Measurements from ENCODE around the gene SDHAF4. TPM values are rescaled to one million over a fixed set of nuclear protein-coding genes. Genes with fewer than 3 reads are reported as not detected.
"Not testable (repeated sequence)": the region's sequence is repeated elsewhere in the genome, so short reads cannot be mapped to it uniquely, and the experiment has no call there.

SDHAF4 gene
- polyA plus RNA-seq, 4 donors, result 6.2 to 16.4 (median 7.9) TPM

DNA sequence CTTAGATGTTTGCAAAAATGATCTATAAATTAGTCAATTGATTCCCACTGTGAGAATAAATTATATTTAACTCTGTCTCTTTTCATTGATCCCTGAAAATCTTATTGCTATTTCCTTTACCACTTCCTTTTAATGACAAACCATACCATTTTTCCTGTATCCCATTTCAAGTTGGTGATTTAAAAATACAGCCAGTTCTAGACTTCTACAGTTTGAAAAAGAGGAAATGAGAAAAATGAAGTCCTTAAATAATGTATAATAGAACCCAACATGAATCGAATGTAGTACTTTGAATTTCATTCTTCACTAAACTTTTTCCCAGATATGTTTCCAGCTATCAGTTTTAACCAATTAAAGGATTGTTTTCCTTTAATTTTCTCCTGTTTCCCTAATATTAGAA is 29.5 kb upstream of the SDHAF4 start:
- H3K9me3 ChIP-seq (ENCODE audit: control insufficient read depth in 2 of 2, insufficient read depth in 1 of 2, low read depth in 1 of 2, low read length in 1 of 2), result no peaks in the 10 kb centered on the region
- FAIRE-seq, result no peak
- no peak overlapping the region for H3K4me3 ChIP-seq (ENCODE audit: low read depth in 1 of 3, low read length in 3 of 3)
- no peaks in the 10 kb centered on the region for H3K4me1 ChIP-seq (ENCODE audit: control insufficient read depth in 3 of 3, insufficient read depth in 2 of 3, low read depth in 1 of 3, low read length in 2 of 3)
- H3K27ac ChIP-seq (ENCODE audit: low read depth in 1 of 3, low read length in 2 of 3), result no peak overlapping the region
- peaks cover 6 to 21% (median 9%) of the 10 kb centered on the region in 3 donors for H3K36me3 ChIP-seq (ENCODE audit: control insufficient read depth in 3 of 3, insufficient read depth in 2 of 3, low read depth in 1 of 3, low read length in 3 of 3)
- H3K27me3 ChIP-seq (ENCODE audit: control insufficient read depth in 3 of 3, insufficient read depth in 3 of 3, low read length in 3 of 3), result no peaks in the 10 kb centered on the region
- WGBS, 3 donors, result 75 to 97% (median 94%) methylated on average over 1 of the region's 1 CpG
- no peak for DNase-seq

GRCh38 chr6:70538376-70538775 is 28.4 kb upstream of the SDHAF4 start:
- Histone ChIP-seq H3K36me3 (ENCODE audit: control insufficient read depth in 3 of 3, insufficient read depth in 2 of 3, low read depth in 1 of 3, low read length in 3 of 3) (peaks cover 6 to 19% (median 9%) of the 10 kb centered on the region in 3 donors), H3K27me3 (ENCODE audit: control insufficient read depth in 3 of 3, insufficient read depth in 3 of 3, low read length in 3 of 3) (no peaks in the 10 kb centered on the region), H3K27ac (ENCODE audit: low read depth in 1 of 3, low read length in 2 of 3) (no peak overlapping the region), H3K4me3 (ENCODE audit: low read depth in 1 of 3, low read length in 3 of 3) (no peak overlapping the region), H3K4me1 (ENCODE audit: control insufficient read depth in 3 of 3, insufficient read depth in 2 of 3, low read depth in 1 of 3, low read length in 2 of 3) (no peaks in the 10 kb centered on the region), H3K9me3 (ENCODE audit: control insufficient read depth in 2 of 2, insufficient read depth in 1 of 2, low read depth in 1 of 2, low read length in 1 of 2) (no peaks in the 10 kb centered on the region)
- DNase-seq (no peak), FAIRE-seq (no peak)
- WGBS, 3 donors, result 91 to 100% (median 97%) methylated on average over 1 of the region's 1 CpG

DNA sequence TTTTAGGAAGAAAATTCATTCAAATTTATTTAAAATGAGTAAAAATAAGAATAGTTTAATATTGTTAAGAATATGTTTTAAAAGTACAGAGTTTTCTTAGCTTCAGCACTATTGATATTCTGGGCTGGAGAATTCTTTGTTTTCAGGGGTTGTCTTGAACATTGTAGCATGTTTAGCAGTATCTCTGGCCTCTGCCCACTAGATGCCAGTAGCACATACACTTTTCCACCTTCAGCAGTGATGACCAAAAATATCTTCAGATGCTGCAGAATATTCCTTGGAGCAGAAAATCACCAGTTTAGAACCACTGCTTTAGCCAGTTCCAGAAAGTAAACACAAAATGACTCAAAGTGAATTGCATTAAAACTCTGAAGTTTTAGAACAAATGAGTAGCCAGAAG is 19.4 kb upstream of the SDHAF4 start:
- no peak for FAIRE-seq
- Histone ChIP-seq H3K4me3 (ENCODE audit: low read depth in 1 of 3, low read length in 3 of 3) (no peak overlapping the region), H3K4me1 (ENCODE audit: control insufficient read depth in 3 of 3, insufficient read depth in 2 of 3, low read depth in 1 of 3, low read length in 2 of 3) (no peaks in the 10 kb centered on the region), H3K9me3 (ENCODE audit: control insufficient read depth in 2 of 2, insufficient read depth in 1 of 2, low read depth in 1 of 2, low read length in 1 of 2) (no peaks in the 10 kb centered on the region), H3K27ac (ENCODE audit: low read depth in 1 of 3, low read length in 2 of 3) (no peak overlapping the region), H3K27me3 (ENCODE audit: control insufficient read depth in 3 of 3, insufficient read depth in 3 of 3, low read length in 3 of 3) (no peaks in the 10 kb centered on the region), H3K36me3 (ENCODE audit: control insufficient read depth in 3 of 3, insufficient read depth in 2 of 3, low read depth in 1 of 3, low read length in 3 of 3) (peaks cover 0 to 13% (median 0%) of the 10 kb centered on the region in 3 donors)
- DNase-seq, result no peak

DNA sequence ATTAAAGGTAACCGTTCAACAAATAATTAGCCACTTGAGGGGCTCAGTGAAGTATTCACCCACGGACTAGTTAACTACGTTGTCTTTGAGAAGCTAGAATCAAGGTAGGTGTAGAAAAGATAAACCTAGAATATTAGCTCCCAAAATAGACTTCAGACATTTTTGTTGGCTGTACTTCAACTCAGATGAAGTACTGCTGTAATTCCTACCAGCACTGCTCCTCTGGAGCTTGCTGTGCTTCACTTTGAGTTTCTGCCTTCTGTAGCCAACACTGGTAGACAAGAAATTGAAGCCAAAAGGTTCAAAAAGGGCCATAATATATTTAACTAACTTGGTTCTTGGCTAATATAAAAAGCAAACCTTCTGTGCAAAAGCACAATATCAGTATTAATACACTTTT is 18.8 kb upstream of the SDHAF4 start:
- 93 to 99% (median 96%) methylated on average over 3 of the region's 3 CpGs for WGBS, 3 donors

GRCh38 chr6:70549327-70549726 is 17.4 kb upstream of the SDHAF4 start:
- FAIRE-seq (no peak), DNase-seq (no peak)
- Histone ChIP-seq H3K9me3 (ENCODE audit: control insufficient read depth in 2 of 2, insufficient read depth in 1 of 2, low read depth in 1 of 2, low read length in 1 of 2) (no peaks in the 10 kb centered on the region), H3K4me1 (ENCODE audit: control insufficient read depth in 3 of 3, insufficient read depth in 2 of 3, low read depth in 1 of 3, low read length in 2 of 3) (no peaks in the 10 kb centered on the region), H3K27ac (ENCODE audit: low read depth in 1 of 3, low read length in 2 of 3) (no peak overlapping the region), H3K27me3 (ENCODE audit: control insufficient read depth in 3 of 3, insufficient read depth in 3 of 3, low read length in 3 of 3) (no peaks in the 10 kb centered on the region), H3K4me3 (ENCODE audit: low read depth in 1 of 3, low read length in 3 of 3) (no peak overlapping the region), H3K36me3 (ENCODE audit: control insufficient read depth in 3 of 3, insufficient read depth in 2 of 3, low read depth in 1 of 3, low read length in 3 of 3) (peaks cover 0 to 8% (median 0%) of the 10 kb centered on the region in 3 donors)

More for the DNA sequence above, 18.8 kb upstream of the SDHAF4 start:
- no peak overlapping the region for H3K27ac ChIP-seq (ENCODE audit: low read depth in 1 of 3, low read length in 2 of 3)
- FAIRE-seq (no peak), DNase-seq (no peak)
- H3K4me1 ChIP-seq (ENCODE audit: control insufficient read depth in 3 of 3, insufficient read depth in 2 of 3, low read depth in 1 of 3, low read length in 2 of 3), result no peaks in the 10 kb centered on the region
- no peaks in the 10 kb centered on the region for H3K27me3 ChIP-seq (ENCODE audit: control insufficient read depth in 3 of 3, insufficient read depth in 3 of 3, low read length in 3 of 3)
- no peak overlapping the region for H3K4me3 ChIP-seq (ENCODE audit: low read depth in 1 of 3, low read length in 3 of 3)
- no peaks in the 10 kb centered on the region for H3K9me3 ChIP-seq (ENCODE audit: control insufficient read depth in 2 of 2, insufficient read depth in 1 of 2, low read depth in 1 of 2, low read length in 1 of 2)
- peaks cover 0 to 11% (median 0%) of the 10 kb centered on the region in 3 donors for H3K36me3 ChIP-seq (ENCODE audit: control insufficient read depth in 3 of 3, insufficient read depth in 2 of 3, low read depth in 1 of 3, low read length in 3 of 3)

DNA sequence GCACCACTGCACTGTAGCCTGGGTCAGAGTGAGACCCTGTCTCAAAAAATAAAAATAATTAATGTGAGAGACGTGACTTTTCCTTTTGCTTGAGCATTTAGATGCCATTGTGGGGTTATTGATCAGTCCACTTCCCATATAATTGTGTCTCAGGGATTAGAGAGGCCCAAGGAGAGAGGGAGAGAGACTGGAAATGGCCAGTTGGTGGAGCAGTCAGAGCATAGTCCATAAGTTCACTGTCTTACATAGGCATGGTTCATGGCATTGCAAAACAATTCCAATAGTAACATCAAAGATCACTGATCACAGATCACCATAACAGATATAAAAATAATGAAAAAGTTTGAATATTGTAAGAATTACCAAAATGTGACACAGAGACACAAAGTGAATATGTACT is 15.2 kb upstream of the SDHAF4 start:
- no peaks in the 10 kb centered on the region for H3K36me3 ChIP-seq (ENCODE audit: control insufficient read depth in 3 of 3, insufficient read depth in 2 of 3, low read depth in 1 of 3, low read length in 3 of 3)
- no peaks in the 10 kb centered on the region for H3K9me3 ChIP-seq (ENCODE audit: control insufficient read depth in 2 of 2, insufficient read depth in 1 of 2, low read depth in 1 of 2, low read length in 1 of 2)
- no peak overlapping the region for H3K4me3 ChIP-seq (ENCODE audit: low read depth in 1 of 3, low read length in 3 of 3)
- DNase-seq (peak; percentile 24 to 27), FAIRE-seq (no peak)
- WGBS, 3 donors, result 88 to 94% (median 92%) methylated on average over 1 of the region's 1 CpG
- no peaks in the 10 kb centered on the region for H3K27me3 ChIP-seq (ENCODE audit: control insufficient read depth in 3 of 3, insufficient read depth in 3 of 3, low read length in 3 of 3)
- H3K27ac ChIP-seq (ENCODE audit: low read depth in 1 of 3, low read length in 2 of 3), result no peak overlapping the region
- no peaks in the 10 kb centered on the region for H3K4me1 ChIP-seq (ENCODE audit: control insufficient read depth in 3 of 3, insufficient read depth in 2 of 3, low read depth in 1 of 3, low read length in 2 of 3)

DNA sequence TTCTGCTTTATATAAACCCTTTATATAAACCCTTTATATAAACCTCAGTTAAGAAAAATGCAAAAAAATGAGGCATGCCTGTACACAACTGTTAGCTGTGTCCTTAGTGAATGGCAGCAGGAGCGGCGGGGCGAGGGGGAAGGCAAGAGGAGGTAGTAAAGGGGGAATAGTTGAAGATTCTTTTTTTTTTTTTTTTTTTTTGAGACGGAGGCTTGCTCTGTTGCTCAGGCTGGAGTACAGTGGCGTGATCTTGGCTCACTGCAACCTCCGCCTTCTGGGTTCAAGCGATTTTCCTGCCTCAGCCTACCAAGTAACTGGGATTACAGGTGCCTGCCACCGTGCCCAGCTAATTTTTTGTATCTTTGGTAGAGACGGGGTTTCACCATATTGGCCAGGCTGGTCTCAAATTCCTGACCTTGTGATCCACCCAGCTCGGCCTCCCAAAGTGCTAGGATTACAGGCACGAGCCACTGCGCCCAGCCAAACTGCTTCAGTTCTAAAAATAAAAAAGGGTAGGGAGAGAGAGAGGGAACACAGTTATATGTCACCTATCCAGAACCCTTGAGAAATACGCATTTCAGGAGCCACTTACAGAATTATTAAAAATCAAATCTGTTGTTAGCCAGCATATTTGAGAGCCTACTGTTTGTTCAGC is 14.3 kb upstream of the SDHAF4 start:
- not testable (repeated sequence) for H3K27ac ChIP-seq (ENCODE audit: low read depth in 1 of 3, low read length in 2 of 3); FAIRE-seq; H3K27me3 ChIP-seq (ENCODE audit: control insufficient read depth in 3 of 3, insufficient read depth in 3 of 3, low read length in 3 of 3); H3K4me3 ChIP-seq (ENCODE audit: low read depth in 1 of 3, low read length in 3 of 3); H3K36me3 ChIP-seq (ENCODE audit: control insufficient read depth in 3 of 3, insufficient read depth in 2 of 3, low read depth in 1 of 3, low read length in 3 of 3); H3K9me3 ChIP-seq (ENCODE audit: control insufficient read depth in 2 of 2, insufficient read depth in 1 of 2, low read depth in 1 of 2, low read length in 1 of 2); H3K4me1 ChIP-seq (ENCODE audit: control insufficient read depth in 3 of 3, insufficient read depth in 2 of 3, low read depth in 1 of 3, low read length in 2 of 3); DNase-seq
- 88 to 96% (median 96%) methylated on average over 11 to 13 of the region's 13 CpGs for WGBS, 3 donors

GRCh38 chr6:70552974-70553373 is 13.8 kb upstream of the SDHAF4 start:
- WGBS, 3 donors, result 87 to 96% (median 91%) methylated on average over 1 of the region's 1 CpG
- Histone ChIP-seq H3K9me3 (ENCODE audit: control insufficient read depth in 2 of 2, insufficient read depth in 1 of 2, low read depth in 1 of 2, low read length in 1 of 2) (no peaks in the 10 kb centered on the region), H3K27me3 (ENCODE audit: control insufficient read depth in 3 of 3, insufficient read depth in 3 of 3, low read length in 3 of 3) (no peaks in the 10 kb centered on the region), H3K4me3 (ENCODE audit: low read depth in 1 of 3, low read length in 3 of 3) (no peak overlapping the region), H3K36me3 (ENCODE audit: control insufficient read depth in 3 of 3, insufficient read depth in 2 of 3, low read depth in 1 of 3, low read length in 3 of 3) (no peaks in the 10 kb centered on the region), H3K4me1 (ENCODE audit: control insufficient read depth in 3 of 3, insufficient read depth in 2 of 3, low read depth in 1 of 3, low read length in 2 of 3) (no peaks in the 10 kb centered on the region), H3K27ac (ENCODE audit: low read depth in 1 of 3, low read length in 2 of 3) (no peak overlapping the region)
- FAIRE-seq (no peak), DNase-seq (no peak)

DNA sequence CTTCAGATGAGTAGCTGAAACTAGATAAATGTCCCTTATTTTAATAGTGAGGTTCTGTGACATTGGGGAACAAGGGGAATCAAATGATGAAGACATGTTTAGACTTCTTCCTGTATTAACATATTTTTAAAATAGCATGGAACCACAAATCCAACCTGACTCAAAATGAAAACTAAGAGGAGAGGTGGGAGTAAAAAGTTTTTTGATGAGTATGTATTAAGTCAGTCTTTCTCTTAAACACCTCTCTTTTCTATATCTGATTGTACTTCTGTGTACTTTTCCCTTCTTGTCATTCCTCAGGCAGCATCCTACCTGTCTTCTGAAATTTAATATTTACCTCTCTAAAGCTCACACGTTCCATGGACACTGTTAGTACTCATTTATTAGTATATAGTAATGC is 8.7 kb upstream of the SDHAF4 start:
- 84 to 85% (median 85%) methylated on average over 1 of the region's 1 CpG for WGBS, 3 donors
- no peak for FAIRE-seq

More for the DNA sequence above, 8.7 kb upstream of the SDHAF4 start:
- Histone ChIP-seq H3K9me3 (ENCODE audit: control insufficient read depth in 2 of 2, insufficient read depth in 1 of 2, low read depth in 1 of 2, low read length in 1 of 2) (no peaks in the 10 kb centered on the region), H3K4me1 (ENCODE audit: control insufficient read depth in 3 of 3, insufficient read depth in 2 of 3, low read depth in 1 of 3, low read length in 2 of 3) (no peaks in the 10 kb centered on the region), H3K27ac (ENCODE audit: low read depth in 1 of 3, low read length in 2 of 3) (no peak overlapping the region), H3K4me3 (ENCODE audit: low read depth in 1 of 3, low read length in 3 of 3) (no peak overlapping the region), H3K36me3 (ENCODE audit: control insufficient read depth in 3 of 3, insufficient read depth in 2 of 3, low read depth in 1 of 3, low read length in 3 of 3) (peaks cover 0 to 2% (median 0%) of the 10 kb centered on the region in 3 donors), H3K27me3 (ENCODE audit: control insufficient read depth in 3 of 3, insufficient read depth in 3 of 3, low read length in 3 of 3) (no peaks in the 10 kb centered on the region)
- DNase-seq, result no peak

Data from small intestine (tissue), 7 donors.